HPDE6-E6E7 (cell line): ENCODE measurements around the gene ALDH5A1.

Experiments
- DNase-seq: peaks from one replicate; pipeline ENCODE4 v3.0.0; 2011; ENCODE audit warnings: missing footprints; ENCODE audit errors: extremely low spot score

Gene ALDH5A1

DNA sequence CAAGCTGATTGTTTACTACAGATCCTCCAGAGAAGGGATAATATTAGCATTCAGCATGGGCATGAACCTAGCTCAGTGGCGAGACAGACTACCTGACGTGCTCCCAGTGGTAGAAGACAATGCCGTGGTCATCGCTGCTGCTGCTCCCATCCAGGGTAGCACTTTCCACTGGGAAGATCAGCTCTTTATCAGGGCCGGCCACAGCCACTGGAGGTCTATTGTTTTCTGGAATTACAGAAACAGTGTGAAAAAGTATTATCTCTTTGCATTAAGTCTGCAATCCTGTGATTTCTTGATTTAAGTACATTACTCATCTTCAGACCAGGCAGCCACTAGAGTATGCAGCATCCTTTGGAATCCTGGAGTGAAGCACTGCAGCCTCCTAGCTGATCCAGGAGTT lies 75.0 kb downstream of the ALDH5A1 start:
- no peak for DNase-seq

DNA sequence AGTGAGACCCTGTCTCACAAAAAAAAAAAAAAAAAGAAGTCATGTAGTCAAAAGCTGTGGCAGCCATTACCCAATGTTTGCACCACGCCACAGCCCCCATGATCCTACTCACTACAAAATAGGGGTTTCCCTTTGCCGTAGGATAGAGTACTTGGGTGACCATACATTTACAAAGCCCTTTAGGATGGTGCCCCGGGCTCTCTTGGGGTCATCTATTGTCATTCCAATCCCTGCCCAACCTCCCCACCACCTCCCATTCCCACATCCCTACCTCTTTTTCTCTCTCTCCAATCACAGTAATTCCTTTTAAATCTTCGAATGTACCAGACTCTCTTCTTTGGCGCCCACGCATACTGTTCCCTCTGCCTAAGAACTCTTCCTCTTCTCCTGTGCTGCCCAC lies 76.6 kb downstream of the ALDH5A1 start:
- no peak for DNase-seq

DNA sequence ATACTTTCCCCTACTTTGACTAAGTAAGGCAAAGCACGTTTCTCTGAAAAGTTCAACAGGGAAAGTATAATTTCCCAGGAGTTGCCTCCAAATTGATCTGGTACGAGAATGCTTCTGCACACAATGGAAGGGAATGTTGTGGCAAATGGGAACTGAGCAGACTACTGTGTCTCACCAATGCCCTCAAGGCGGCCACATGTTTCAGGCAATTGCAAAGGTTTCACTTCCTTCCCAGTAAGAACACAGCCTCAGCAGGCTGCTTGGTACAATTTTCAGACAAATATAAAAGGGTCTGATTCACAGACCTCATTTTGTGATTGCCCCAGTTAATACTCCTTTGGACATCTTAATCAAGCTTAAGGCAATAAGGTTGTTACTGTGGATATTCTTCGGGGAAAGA lies 80.0 kb downstream of the ALDH5A1 start:
- DNase-seq, result no peak

GRCh38 chr6:24576447-24576846 lies 81.7 kb downstream of the ALDH5A1 start:
- DNase-seq, result no peak

- peak; percentile 28 for DNase-seq
Observed at GRCh38 chr6:24581084-24581669, 86.4 kb downstream of the ALDH5A1 start.

GRCh38 chr6:24583463-24584381 lies 89.0 kb downstream of the ALDH5A1 start:
- peak; percentile 41 for DNase-seq

DNA sequence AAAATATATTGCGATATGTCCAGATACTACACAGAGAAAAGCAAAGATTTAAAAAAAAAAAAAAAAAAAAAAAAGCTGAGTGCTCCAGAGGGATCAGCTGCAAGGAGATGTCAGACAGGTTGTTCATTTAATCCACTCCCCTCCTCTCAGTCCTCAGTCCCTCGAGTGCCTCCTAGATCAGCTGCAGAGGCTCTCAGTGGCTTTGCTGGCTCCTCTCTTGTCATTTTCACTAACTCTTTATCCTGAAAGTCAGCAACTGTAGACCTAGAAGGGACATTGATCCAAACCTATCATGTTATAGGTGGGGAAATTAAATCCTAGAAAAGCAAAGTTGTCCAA lies 89.6 kb downstream of the ALDH5A1 start:
- DNase-seq, result no peak
